Mucosa of rectum (tissue), 2 donors: ENCODE measurements around the gene CREB3L1.
"Not testable (repeated sequence)": the region's sequence is repeated elsewhere in the genome, so short reads cannot be mapped to it uniquely, and the experiment has no call there.

ENCODE experiments used
- H3K27ac ChIP-seq, 2 donors: one replicate each; pipeline ENCODE4 v1.7.0; 2013; ENCODE audit warnings: inconsistent platforms in 2 of 2, low read depth in 2 of 2, low read length in 2 of 2
- H3K27me3 ChIP-seq, 2 donors: one replicate each; pipeline ENCODE4 v1.7.0; 2013; ENCODE audit warnings: low read length in 2 of 2; ENCODE audit not compliant: control insufficient read depth in 2 of 2, insufficient read depth in 2 of 2
- H3K36me3 ChIP-seq, 2 donors: one replicate each; pipeline ENCODE4 v1.7.0; 2013; ENCODE audit warnings: low read length in 2 of 2; ENCODE audit not compliant: control insufficient read depth in 2 of 2, insufficient read depth in 2 of 2
- H3K4me1 ChIP-seq, 2 donors: one replicate each; pipeline ENCODE4 v1.7.0; 2013; ENCODE audit warnings: low read length in 2 of 2, mild to moderate bottlenecking in 1 of 2; ENCODE audit not compliant: control insufficient read depth in 2 of 2, insufficient read depth in 2 of 2
- H3K4me3 ChIP-seq, 2 donors: one replicate each; pipeline ENCODE4 v1.7.0; 2013; ENCODE audit warnings: low read length in 2 of 2
- H3K9ac ChIP-seq, 2 donors: one replicate each; pipeline ENCODE4 v1.7.0; 2013; ENCODE audit warnings: low read length in 2 of 2, low read depth in 1 of 2, mild to moderate bottlenecking in 1 of 2
- H3K9me3 ChIP-seq, 2 donors: one replicate each; pipeline ENCODE4 v1.7.0; 2013; ENCODE audit warnings: low read length in 2 of 2; ENCODE audit not compliant: control insufficient read depth in 2 of 2
- donor health status: healthy.
- donor health status: Normal muscosa, but diverticular disease.

Gene CREB3L1

DNA sequence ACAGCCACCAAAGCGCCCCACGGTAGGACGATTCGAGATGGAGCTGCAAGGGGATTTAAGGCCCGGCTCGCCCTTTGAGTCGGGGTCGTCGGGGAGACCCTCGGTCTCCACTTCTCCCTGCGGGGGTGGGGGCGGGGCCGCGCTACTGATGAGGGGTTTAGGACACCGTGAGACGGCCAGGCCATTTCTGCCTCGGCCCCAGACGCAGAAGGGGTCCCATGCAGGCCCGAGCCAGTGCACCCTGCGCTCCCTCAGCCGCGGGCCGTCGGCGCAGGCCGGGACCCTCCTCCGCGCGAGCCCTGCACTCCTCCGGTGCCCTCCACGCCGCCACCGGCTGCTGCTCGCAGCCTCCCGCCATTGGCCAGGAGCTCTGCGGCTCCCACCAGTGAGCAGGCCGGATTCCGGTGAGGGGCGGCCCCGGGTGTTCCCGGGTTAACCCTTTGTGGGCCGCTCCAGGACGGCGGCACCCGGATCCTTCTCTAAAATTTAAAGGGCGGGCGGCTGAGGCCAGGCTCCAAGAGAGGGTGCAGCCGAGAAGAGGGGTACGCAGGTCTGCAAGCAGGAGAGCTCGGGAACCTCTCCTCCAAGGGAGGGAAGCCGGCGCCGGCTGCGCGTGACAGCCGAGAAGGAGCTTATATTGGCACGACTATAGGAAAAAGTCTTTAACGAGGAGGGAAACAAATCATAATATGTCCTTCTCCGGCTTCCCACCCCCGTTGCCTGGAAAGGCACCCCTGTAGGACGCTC lies 18.0 kb downstream of the CREB3L1 start:
- Histone ChIP-seq H3K4me3 (peak overlapping the region; percentile 6 to 71), H3K27ac (no peak overlapping the region), H3K9me3 (no peaks in the 10 kb centered on the region), H3K27me3 (no peaks in the 10 kb centered on the region), H3K4me1 (peaks cover 9 to 17% of the 10 kb centered on the region in 2 donors), H3K36me3 (peaks cover 11 to 19% of the 10 kb centered on the region in 2 donors), H3K9ac (no peak overlapping the region)

DNA sequence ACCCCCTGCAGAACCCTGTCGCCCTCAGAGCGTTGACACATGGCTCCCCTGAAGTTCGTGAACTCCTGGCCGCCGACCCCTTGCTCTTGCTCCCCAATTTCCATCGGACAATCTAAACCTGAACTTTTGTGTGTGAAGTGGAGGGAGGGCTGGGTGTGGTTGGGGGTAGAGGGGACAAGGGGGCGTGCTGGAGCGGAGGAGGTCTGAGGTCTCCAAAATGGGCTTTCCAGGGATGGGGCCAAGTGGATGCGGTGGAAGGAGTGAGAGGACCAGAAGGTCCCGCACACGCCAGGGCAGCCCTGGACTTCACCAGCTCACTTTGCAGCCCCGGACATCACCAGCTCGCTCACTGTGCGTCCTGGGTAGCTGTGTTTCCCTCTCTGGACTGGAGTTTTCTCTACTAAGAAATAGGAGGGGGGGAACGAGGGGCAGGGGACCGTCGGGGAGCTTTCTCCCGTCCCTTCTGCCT lies 18.6 kb downstream of the CREB3L1 start:
- no peak overlapping the region for H3K27ac ChIP-seq
- no peaks in the 10 kb centered on the region for H3K27me3 ChIP-seq
- no peak overlapping the region for H3K9ac ChIP-seq
- no peaks in the 10 kb centered on the region for H3K9me3 ChIP-seq
- H3K4me3 ChIP-seq, result peak overlapping the region; percentile 6 to 71
- peaks cover 11 to 19% of the 10 kb centered on the region in 2 donors for H3K36me3 ChIP-seq
- H3K4me1 ChIP-seq, result peaks cover 8 to 14% of the 10 kb centered on the region in 2 donors

DNA sequence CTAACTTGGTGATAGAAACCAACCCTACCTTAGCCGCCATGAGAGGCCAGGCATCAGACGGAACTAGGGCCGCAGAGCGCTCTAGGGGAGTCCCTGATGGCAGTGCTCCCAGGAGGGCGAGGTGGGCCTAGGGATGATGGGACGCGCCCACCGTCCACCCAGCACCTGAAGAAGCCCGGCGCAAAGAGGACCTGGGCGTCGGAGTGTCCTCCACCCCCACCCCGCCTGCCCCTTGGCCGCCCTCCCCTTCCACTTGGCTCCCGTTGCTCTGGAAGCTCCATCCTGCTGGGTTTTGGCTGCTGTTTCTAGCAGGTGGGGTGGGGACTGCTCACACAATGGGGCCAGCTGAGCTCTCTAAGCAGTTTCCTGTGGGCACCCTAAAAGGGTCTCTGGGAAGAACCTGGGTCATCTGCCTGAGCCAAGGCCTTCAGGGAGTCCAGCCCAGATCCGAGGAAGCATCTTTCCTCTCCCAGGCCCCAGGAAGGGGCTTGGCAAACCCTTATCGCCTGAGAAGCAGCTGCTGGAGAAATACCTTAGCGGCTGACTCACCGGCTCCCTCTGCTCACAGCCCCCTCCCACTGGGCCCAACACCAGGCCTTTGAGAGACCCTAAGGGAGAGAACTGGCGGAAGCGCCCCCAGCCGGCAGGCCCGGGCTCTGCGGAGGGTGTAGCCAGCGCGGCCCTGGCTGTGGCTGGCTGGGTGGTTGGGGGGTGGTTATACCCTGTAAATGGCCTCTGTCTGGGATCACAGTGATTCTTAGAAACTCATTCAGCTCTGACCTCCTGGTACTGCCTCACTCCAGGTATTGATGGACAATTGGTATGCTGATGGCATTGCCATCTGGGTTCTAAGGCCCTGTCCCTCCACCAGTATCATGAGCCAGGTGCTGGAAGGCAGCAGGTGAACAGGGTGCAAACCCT lies 19.3 kb downstream of the CREB3L1 start:
- H3K4me3 ChIP-seq, result no peak overlapping the region
- no peak overlapping the region for H3K9ac ChIP-seq
- H3K27ac ChIP-seq, result peak overlapping the region in 1 of 2 donors; percentile 9
- no peaks in the 10 kb centered on the region for H3K27me3 ChIP-seq
- no peaks in the 10 kb centered on the region for H3K9me3 ChIP-seq
- peaks cover 8 to 10% of the 10 kb centered on the region in 2 donors for H3K4me1 ChIP-seq
- H3K36me3 ChIP-seq, result peaks cover 11 to 19% of the 10 kb centered on the region in 2 donors

DNA sequence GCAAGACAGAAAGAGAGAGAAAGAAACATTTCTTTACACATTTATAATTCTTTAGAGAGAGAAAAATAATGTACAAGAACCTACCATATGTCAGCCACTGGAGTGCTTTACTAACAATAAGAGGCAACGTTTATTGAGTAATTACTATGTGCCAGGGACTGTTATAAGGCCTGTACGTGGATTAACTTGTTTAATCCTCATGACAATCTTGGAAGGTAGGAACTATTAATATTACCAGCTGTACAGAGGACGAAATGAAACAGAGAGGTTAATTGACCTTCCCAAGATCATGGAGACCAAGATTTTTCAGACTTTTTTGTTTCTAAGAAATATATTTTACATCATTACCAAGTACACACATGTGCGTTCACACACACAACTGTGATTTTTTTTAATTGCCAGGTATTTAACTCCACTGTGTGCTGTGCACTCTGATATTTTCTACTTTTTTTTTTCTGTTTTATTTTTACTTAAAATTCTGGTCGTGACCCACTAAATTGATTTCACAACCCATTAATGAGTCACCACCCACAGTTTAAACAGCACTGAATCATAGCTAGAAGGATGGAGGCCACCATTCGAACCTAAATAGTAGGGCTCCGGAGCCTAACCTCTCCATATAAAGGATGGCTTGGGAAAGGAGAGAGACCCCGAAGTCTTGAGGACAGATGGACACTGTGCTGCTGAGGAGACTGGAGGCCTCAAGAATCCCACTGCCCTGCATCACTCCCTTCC lies 21.4 kb downstream of the CREB3L1 start:
- Histone ChIP-seq H3K4me1 (peaks cover 5 to 10% of the 10 kb centered on the region in 2 donors), H3K4me3 (no peak overlapping the region), H3K9me3 (no peaks in the 10 kb centered on the region), H3K9ac (no peak overlapping the region), H3K27ac (peak overlapping the region in 1 of 2 donors; percentile 6), H3K27me3 (no peaks in the 10 kb centered on the region), H3K36me3 (peaks cover 14 to 21% of the 10 kb centered on the region in 2 donors)

DNA sequence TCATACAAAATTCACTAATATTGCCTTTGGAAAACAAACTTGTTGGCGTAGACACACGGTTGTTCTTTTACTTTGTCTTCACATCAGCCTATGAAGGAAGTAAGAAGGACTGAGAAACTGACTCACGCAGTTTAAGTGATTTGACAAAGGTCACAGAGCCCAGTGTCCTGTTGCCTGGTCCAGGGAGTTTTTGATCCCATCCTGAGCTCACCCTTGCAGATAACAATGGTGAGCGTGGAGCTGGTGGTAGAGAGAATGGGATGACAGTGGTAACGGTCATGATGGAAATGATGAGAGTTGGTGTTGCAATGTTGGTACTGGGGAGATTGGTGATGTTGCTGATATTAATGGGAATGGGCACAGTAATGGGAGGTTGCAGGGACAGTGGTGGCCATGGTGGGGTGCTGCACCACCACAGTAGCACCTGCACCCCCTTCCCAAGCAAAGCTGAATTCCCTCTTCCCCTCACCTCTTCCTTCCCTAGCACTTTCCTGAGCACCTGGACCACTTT lies 22.0 kb downstream of the CREB3L1 start:
- Histone ChIP-seq H3K36me3 (peaks cover 14 to 21% of the 10 kb centered on the region in 2 donors), H3K27me3 (no peaks in the 10 kb centered on the region), H3K9me3 (no peaks in the 10 kb centered on the region), H3K4me1 (peaks cover 5 to 7% of the 10 kb centered on the region in 2 donors), H3K4me3 (no peak overlapping the region), H3K27ac (peak overlapping the region in 1 of 2 donors; percentile 6), H3K9ac (no peak overlapping the region)

DNA sequence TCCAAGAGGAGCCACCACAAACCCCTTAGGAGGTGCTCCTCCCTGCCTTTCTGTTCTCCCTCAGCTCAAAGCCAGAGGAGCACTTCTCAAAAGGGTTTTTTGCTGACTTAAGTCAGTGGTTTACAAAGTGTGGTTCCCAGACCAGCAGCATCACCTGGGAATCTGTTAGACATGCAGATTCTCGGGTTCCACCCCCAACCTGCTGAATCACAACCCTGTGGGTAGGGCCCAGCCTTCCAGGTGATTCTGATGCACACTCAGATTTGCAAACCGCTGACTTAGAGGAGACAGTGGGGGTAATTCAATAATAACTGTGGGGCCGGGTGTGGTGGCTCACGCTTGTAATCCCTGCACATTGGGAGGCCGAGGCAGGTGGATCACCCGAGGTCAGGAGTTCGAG lies 22.8 kb downstream of the CREB3L1 start:
- H3K27ac ChIP-seq, result no peak overlapping the region
- H3K4me3 ChIP-seq, result no peak overlapping the region
- H3K4me1 ChIP-seq, result peaks cover 5 to 7% of the 10 kb centered on the region in 2 donors
- no peaks in the 10 kb centered on the region for H3K9me3 ChIP-seq
- H3K9ac ChIP-seq, result no peak overlapping the region
- peaks cover 14 to 21% of the 10 kb centered on the region in 2 donors for H3K36me3 ChIP-seq
- H3K27me3 ChIP-seq, result no peaks in the 10 kb centered on the region

DNA sequence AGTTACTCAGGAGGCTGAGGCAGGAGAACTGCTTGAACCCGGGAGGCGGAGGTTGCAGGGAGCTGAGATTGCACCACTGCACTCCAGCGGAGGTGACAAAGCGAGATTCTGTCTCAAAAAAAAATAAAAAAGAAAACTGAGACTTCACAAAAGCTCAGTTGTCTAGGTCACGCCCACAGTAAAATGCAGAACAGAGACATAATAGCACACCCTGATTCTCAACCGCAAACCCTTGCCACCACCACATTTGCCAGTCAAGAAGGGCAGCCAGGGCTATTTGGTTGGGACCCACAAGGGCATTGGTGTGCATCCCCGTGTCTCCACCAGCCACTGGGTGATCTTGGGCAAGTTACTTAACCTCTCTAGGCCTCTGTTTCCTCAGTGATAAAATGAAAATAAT lies 25.4 kb downstream of the CREB3L1 start:
- Histone ChIP-seq H3K27me3 (no peaks in the 10 kb centered on the region), H3K36me3 (peaks cover 17 to 32% of the 10 kb centered on the region in 2 donors), H3K9ac (no peak overlapping the region)

DNA sequence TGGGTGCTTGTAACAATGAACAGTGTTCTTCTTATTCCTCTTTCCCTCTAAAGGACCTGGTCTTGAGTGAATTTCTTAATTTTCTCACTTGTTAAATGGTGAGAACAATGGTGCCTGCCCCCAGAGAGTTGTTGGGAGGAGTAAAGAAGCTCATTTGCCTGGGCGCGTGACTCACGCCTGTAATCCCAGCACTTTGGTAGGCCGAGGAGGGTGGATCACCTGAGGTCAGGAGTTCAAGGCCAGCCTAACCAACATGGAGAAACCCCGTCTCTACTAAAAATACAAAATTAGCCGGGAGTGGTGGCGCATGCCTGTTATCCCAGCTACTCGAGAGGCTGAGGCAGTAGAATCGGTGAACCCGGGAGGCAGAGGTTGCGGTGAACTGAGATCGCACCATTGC lies 26.6 kb downstream of the CREB3L1 start:
- H3K9ac ChIP-seq, H3K4me3 ChIP-seq, H3K9me3 ChIP-seq, H3K27me3 ChIP-seq, H3K4me1 ChIP-seq, H3K27ac ChIP-seq: not testable (repeated sequence)
- H3K36me3 ChIP-seq, result peaks cover 21 to 37% of the 10 kb centered on the region in 2 donors

More for the DNA sequence above, 25.4 kb downstream of the CREB3L1 start:
- Histone ChIP-seq H3K27ac (no peak overlapping the region), H3K4me3 (no peak overlapping the region), H3K9me3 (no peaks in the 10 kb centered on the region), H3K4me1 (no peaks in the 10 kb centered on the region)

DNA sequence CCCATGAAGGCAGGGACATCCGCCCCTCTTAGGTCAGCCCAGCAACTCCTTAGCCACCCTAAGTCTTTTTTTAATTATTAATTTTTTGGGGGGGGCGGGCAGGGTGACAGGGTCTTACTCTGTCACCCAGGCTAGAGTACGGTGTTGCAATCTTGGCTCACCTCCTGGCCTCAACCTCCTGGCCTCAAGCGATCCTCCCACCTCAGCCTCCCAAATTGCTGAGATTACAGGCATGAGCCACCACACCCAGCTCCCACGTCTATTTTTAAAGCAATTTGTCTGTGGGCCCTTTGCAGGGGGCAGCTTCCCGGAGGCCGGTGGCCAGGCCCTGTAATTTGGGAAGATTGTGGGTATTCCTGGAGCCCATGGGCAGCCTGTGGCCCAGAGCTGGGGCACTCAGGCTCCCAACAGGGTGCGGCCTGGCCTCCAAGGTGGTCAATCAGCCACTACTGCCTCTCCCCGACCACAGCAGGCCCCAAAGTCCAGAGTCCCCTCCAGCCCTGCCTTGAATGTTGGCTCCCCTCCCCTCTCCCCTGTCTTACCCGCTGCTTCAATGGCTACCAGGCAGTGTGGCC lies 27.2 kb downstream of the CREB3L1 start:
- Histone ChIP-seq H3K4me1 (no peaks in the 10 kb centered on the region), H3K27me3 (no peaks in the 10 kb centered on the region), H3K9ac (no peak overlapping the region), H3K27ac (no peak overlapping the region), H3K36me3 (peaks cover 25 to 38% of the 10 kb centered on the region in 2 donors), H3K9me3 (no peaks in the 10 kb centered on the region), H3K4me3 (no peak overlapping the region)
